ENCODE data around the gene USP36.
A peak's percentile ranks its signal among the peaks of the same experiment; 100 is the strongest.

Gene USP36

DNA sequence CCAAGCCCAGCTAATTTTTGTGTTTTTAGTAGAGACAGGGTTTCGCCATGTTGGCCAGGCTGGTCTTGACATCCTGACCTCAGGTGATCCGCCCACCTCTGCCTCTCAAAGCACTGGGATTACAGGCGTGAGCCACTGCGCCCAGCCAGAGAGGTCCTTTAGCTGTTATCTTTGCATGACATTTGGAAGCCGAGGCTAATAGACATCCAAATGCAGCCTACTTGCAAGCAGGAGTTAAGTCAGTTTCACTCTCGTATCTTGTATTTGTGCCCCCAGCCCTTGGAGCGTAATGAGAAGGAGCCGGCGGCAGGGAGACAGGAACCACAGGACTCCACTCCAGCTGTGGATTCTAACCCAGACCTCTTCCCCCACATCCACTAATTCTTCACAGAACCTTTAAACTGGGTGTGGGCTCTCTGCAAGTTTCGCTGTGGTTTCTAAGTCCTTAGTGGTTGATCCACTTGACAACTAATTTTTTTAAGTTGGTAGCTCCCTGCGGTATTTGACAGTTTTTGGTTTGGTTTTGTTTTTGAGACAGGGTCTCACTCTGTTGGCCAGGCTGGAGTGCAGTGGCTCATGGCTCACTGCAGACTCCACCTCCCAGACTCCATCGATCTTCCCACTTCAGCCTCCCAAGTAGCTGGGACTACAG is 55.5 kb downstream of the USP36 start:
- Histone ChIP-seq H3K4me1 (ENCODE audit: low read length) (peaks cover 19% of the 10 kb centered on the region), H3K9ac (ENCODE audit: low read length) (no peak overlapping the region), H2AFZ (ENCODE audit: low read length) (no peak overlapping the region), H3K4me3 (ENCODE audit: low read length) (no peak overlapping the region), H3K4me2 (ENCODE audit: low read depth, low read length) (no peak overlapping the region), H3K9me2 (replicated peaks; ENCODE audit: insufficient read depth, low read length) (no peaks in the 10 kb centered on the region), H4K20me1 (ENCODE audit: insufficient read depth, low read length) (no peaks in the 10 kb centered on the region), H3K27me3 (replicated peaks; ENCODE audit: insufficient read depth, low read length) (no peaks in the 10 kb centered on the region), H3K27ac (ENCODE audit: low read length) (no peak overlapping the region), H3K36me3 (replicated peaks; ENCODE audit: insufficient read depth, low read length) (no peaks in the 10 kb centered on the region), H3F3A (ENCODE audit: insufficient read depth, low read length) (peaks cover 36% of the 10 kb centered on the region), H3K79me2 (ENCODE audit: low read length) (peaks cover 19% of the 10 kb centered on the region), H3K9me3 (replicated peaks; ENCODE audit: insufficient read depth, low read length) (no peaks in the 10 kb centered on the region)
- no peak for DNase-seq
- TF ChIP-seq EZH2 (optimal IDR thresholded peaks at IDR 0.05; ENCODE audit: low read depth, low read length) (no peak), EZH2phosphoT487 (IDR thresholded peaks at IDR 0.05; ENCODE audit: low read length) (no peak)
- TF ChIP-seq, protein P1, sequence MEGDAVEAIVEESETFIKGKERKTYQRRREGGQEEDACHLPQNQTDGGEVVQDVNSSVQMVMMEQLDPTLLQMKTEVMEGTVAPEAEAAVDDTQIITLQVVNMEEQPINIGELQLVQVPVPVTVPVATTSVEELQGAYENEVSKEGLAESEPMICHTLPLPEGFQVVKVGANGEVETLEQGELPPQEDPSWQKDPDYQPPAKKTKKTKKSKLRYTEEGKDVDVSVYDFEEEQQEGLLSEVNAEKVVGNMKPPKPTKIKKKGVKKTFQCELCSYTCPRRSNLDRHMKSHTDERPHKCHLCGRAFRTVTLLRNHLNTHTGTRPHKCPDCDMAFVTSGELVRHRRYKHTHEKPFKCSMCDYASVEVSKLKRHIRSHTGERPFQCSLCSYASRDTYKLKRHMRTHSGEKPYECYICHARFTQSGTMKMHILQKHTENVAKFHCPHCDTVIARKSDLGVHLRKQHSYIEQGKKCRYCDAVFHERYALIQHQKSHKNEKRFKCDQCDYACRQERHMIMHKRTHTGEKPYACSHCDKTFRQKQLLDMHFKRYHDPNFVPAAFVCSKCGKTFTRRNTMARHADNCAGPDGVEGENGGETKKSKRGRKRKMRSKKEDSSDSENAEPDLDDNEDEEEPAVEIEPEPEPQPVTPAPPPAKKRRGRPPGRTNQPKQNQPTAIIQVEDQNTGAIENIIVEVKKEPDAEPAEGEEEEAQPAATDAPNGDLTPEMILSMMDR (IDR thresholded peaks at IDR 0.05; ENCODE audit: low read length): no peak

DNA sequence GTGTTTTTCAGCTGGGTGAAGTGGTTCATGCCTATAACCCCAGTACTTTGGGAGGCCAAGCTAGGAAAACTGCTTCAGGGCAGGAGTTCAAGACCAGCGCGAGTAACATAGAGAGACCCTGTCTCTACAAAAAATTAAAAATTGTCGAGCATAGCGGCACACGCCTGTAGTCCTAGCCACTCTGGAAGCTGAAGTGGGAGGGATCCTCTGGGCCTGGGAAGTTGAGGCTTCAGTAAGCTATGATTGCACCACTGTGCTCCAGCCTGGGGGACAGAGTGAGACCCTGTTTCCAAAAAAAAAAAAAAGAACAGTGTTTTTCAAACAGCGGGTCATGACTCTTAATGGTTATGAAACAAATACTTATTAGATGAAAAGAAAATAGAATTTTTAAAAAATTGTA is 56.3 kb downstream of the USP36 start:
- Histone ChIP-seq H3K9me2 (replicated peaks; ENCODE audit: insufficient read depth, low read length) (no peaks in the 10 kb centered on the region), H2AFZ (ENCODE audit: low read length) (no peak overlapping the region), H3K79me2 (ENCODE audit: low read length) (peaks cover 27% of the 10 kb centered on the region), H3K36me3 (replicated peaks; ENCODE audit: insufficient read depth, low read length) (no peaks in the 10 kb centered on the region), H3K9ac (ENCODE audit: low read length) (no peak overlapping the region), H3K27me3 (replicated peaks; ENCODE audit: insufficient read depth, low read length) (no peaks in the 10 kb centered on the region), H4K20me1 (ENCODE audit: insufficient read depth, low read length) (no peaks in the 10 kb centered on the region), H3F3A (ENCODE audit: insufficient read depth, low read length) (peaks cover 43% of the 10 kb centered on the region), H3K4me2 (ENCODE audit: low read depth, low read length) (no peak overlapping the region), H3K9me3 (replicated peaks; ENCODE audit: insufficient read depth, low read length) (no peaks in the 10 kb centered on the region), H3K4me3 (ENCODE audit: low read length) (no peak overlapping the region), H3K27ac (ENCODE audit: low read length) (peak overlapping the region; percentile 80; the same call in 1 of the 2 replicates), H3K4me1 (ENCODE audit: low read length) (peaks cover 26% of the 10 kb centered on the region)
- TF ChIP-seq EZH2phosphoT487 (IDR thresholded peaks at IDR 0.05; ENCODE audit: low read length): no peak
- no peak for TF ChIP-seq EZH2 (optimal IDR thresholded peaks at IDR 0.05; ENCODE audit: low read depth, low read length)
- TF ChIP-seq, protein P1 (IDR thresholded peaks at IDR 0.05; ENCODE audit: low read length): no peak
- DNase-seq: no peak

DNA sequence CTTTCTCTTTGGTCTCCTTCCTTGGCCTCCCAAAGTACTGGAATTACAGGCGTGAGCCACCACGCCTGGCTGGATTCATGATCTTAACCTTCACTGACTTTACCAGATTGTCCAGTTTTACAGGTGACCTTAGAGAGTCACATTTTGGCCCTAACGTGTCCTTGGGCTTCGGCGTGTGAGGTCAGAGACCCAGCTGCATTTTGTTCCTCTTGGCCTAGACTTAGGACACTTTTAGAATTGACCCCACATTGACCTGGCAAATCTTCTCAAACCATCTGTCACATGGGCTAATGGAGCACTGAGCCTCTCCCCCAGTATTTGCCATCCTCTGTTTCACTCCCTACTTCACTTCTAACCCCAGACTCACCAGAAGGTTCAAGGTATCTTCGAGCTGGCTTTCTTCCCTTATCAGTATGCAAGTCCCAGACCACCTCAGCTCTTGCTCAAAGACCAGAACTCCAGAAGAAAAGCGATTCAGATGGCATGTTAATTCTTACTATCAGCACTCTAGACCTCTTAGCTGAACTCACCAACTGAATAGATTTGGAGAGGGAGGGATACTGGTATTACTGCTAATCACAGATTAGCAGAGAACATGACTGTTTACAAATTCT is 56.8 kb downstream of the USP36 start:
- no peaks in the 10 kb centered on the region for H3K36me3 ChIP-seq (replicated peaks; ENCODE audit: insufficient read depth, low read length)
- H3K79me2 ChIP-seq (ENCODE audit: low read length): peaks cover 32% of the 10 kb centered on the region
- H3K4me3 ChIP-seq (ENCODE audit: low read length): no peak overlapping the region
- no peaks in the 10 kb centered on the region for H3K9me2 ChIP-seq (replicated peaks; ENCODE audit: insufficient read depth, low read length)
- H2AFZ ChIP-seq (ENCODE audit: low read length): no peak overlapping the region
- H3K27ac ChIP-seq (ENCODE audit: low read length): peak overlapping the region; percentile 80; the same call in 1 of the 2 replicates
- peaks cover 44% of the 10 kb centered on the region for H3F3A ChIP-seq (ENCODE audit: insufficient read depth, low read length)
- no peaks in the 10 kb centered on the region for H4K20me1 ChIP-seq (ENCODE audit: insufficient read depth, low read length)
- no peak overlapping the region for H3K9ac ChIP-seq (ENCODE audit: low read length)
- no peak overlapping the region for H3K4me2 ChIP-seq (ENCODE audit: low read depth, low read length)
- H3K27me3 ChIP-seq (replicated peaks; ENCODE audit: insufficient read depth, low read length): no peaks in the 10 kb centered on the region
- peaks cover 30% of the 10 kb centered on the region for H3K4me1 ChIP-seq (ENCODE audit: low read length)
- TF ChIP-seq EZH2phosphoT487 (IDR thresholded peaks at IDR 0.05; ENCODE audit: low read length) (no peak), EZH2 (optimal IDR thresholded peaks at IDR 0.05; ENCODE audit: low read depth, low read length) (no peak)
- TF ChIP-seq, protein P1 (IDR thresholded peaks at IDR 0.05; ENCODE audit: low read length): no peak
- no peaks in the 10 kb centered on the region for H3K9me3 ChIP-seq (replicated peaks; ENCODE audit: insufficient read depth, low read length)
- peak; percentile 35 for DNase-seq
